Measurements from ENCODE around the gene CHRNA5.

The CHRNA5 gene

DNA sequence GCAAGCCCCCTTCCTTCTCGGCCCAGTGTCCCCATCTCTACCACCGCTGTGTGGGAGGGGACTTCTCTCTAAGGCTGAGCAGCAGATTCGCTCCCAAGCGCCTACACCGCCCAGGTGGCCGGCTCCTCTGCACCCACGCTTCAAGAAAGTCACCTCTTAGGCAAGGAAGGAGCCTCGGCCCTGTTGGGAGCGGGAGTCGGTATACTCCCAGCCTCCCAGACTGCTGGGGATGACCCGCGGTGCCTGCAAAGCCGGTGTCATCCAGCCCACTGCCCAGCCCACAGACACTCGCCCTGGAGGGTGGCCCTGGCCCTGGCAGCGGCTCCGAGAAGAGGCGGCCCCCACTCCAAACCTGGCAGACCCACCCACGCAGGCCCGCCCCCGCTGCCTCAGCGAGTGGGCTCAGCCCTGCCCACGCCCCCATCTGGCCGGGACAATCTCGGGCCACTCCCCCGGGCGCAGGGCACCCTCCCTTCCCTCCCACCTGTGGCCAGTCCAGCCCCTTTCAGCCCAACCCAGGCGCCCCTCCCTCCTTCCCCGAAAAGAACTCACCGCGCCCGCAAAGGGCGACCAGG lies 75.3 kb downstream of the CHRNA5 start:
- DNase-seq: peak; percentile 45

DNA sequence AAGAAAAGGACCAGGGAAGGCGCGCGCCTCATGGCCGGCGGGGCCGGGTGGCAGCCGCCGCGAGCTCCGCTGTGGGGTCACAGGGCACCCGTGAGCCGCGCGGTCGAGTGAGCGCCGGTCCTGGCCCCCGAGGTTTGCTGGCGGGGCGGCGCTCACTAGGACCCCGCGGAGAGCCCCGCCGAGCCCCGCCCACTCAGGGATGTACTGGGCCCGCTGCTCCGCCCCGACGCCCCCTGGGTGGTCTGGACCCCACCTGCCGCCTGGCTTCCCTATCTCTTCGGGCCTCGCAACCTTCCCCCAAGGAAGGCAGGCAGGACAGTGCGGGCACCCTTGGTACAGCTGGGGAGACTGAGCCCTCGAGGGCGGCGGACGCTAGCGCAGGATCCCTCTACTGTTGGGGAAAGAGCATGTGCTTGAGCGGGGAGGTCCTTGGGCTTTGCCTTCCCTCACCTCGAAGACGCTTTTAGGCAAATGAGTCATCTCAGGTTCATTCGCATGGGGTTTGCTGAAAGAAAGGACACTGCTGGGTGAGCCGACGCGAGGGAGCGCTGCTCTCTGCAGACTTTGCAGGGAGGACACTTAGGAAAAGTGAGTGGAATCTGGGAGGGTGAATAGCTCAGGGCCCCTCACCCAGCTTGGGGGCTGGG lies 75.9 kb downstream of the CHRNA5 start, which contains the start of gene CHRNB4:
CHRNB4 (minus strand) TSS at position 109 of the 647 bp plus-strand sequence; CDS start at position 32, 77 bp downstream.
- DNase-seq: peak; percentile 72

DNA sequence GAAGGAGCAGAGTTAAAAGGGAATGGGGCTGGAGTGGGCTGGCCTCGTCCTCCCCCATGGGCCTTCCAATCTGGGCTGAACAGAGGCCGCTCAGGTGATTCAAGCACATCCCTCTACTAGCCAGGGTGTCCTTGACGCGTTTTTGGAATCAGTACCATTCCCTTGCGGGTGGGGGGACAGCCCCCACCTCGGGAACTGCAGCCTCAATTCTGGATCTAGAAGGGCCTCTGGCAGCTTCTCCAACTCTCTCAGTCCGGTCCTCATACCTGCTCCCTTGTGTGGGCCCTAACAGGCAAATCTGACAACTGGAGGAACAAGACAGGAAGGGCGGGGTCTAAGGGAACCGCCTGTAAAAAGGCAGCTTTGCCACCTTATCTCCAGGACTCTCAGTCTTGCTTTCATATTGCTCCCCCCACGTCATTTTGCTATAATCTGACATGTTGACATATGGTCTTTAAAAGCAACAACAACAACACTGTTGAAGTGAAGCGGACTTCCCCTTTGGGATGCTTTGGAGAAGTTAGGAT lies 76.5 kb downstream of the CHRNA5 start:
- no peak for DNase-seq

DNA sequence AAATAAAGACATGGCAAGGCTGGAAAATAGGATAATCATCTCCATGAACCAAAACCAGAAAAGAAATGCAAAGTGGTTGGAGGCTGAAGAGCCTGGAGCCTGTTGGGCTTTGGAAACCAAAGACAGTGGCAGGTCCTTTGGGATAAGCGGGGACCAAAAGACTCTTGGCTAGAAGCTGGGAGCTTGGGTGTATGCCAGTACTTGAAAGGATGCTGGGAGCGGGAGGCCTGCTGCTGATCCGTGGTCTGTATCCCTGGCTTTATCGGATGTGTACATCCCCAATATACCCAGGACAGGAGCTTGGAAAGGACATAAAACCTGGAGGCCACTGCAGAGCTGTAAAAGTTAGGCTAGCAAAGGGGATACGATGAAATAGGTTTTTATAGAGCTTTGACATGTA lies 77.0 kb downstream of the CHRNA5 start:
- no peak for DNase-seq

Data from NCI-H146 (cell line).